Measurements from ENCODE around the gene BAZ1B.
"Not testable (repeated sequence)": the region's sequence is repeated elsewhere in the genome, so short reads cannot be mapped to it uniquely, and the experiment has no call there.

BAZ1B gene

GRCh38 chr7:73539709-73540108 lies 17.6 kb upstream of the BAZ1B start:
- H3K4me1 ChIP-seq (ENCODE audit: control insufficient read depth, insufficient read depth, low read length, poor library complexity, severe bottlenecking) = peaks cover 7% of the 10 kb centered on the region
- H3K27ac ChIP-seq (ENCODE audit: low read depth, low read length, severe bottlenecking) = peak overlapping the region; percentile 5
- peaks cover 79% of the 10 kb centered on the region for H3K36me3 ChIP-seq (ENCODE audit: control insufficient read depth, insufficient read depth, low read length)
- 95 to 96% methylated on average over 13 of the region's 13 CpGs for WGBS, 2 experiments (ENCODE audit: insufficient coverage in 2 of 2)
- H3K9me3 ChIP-seq (ENCODE audit: control insufficient read depth, low read length) = no peaks in the 10 kb centered on the region
- H3K4me3 ChIP-seq (ENCODE audit: extremely low read depth, insufficient read depth, low read length, poor library complexity, severe bottlenecking) = no peak overlapping the region

- 100% methylated on average over 1 of the region's 2 CpGs for whole genome bisulfite sequencing, 2 experiments (ENCODE audit: insufficient coverage in 2 of 2)
- H3K27ac ChIP-seq (ENCODE audit: low read depth, low read length, severe bottlenecking); H3K4me1 ChIP-seq (ENCODE audit: control insufficient read depth, insufficient read depth, low read length, poor library complexity, severe bottlenecking); H3K4me3 ChIP-seq (ENCODE audit: extremely low read depth, insufficient read depth, low read length, poor library complexity, severe bottlenecking); H3K9me3 ChIP-seq (ENCODE audit: control insufficient read depth, low read length): not testable (repeated sequence)
- peaks cover 81% of the 10 kb centered on the region for H3K36me3 ChIP-seq (ENCODE audit: control insufficient read depth, insufficient read depth, low read length)
Measured at GRCh38 chr7:73538510-73538909, 16.4 kb upstream of the BAZ1B start.

- Histone ChIP-seq H3K36me3 (ENCODE audit: control insufficient read depth, insufficient read depth, low read length) (peaks cover 69% of the 10 kb centered on the region), H3K9me3 (ENCODE audit: control insufficient read depth, low read length) (no peaks in the 10 kb centered on the region), H3K27ac (ENCODE audit: low read depth, low read length, severe bottlenecking) (no peak overlapping the region), H3K4me3 (ENCODE audit: extremely low read depth, insufficient read depth, low read length, poor library complexity, severe bottlenecking) (no peak overlapping the region), H3K4me1 (ENCODE audit: control insufficient read depth, insufficient read depth, low read length, poor library complexity, severe bottlenecking) (peaks cover 7% of the 10 kb centered on the region)
- WGBS, 2 experiments (ENCODE audit: insufficient coverage in 2 of 2) = 97 to 99% methylated on average over 12 to 15 of the region's 16 CpGs
Measured at GRCh38 chr7:73537051-73537450, 15.0 kb upstream of the BAZ1B start.

- WGBS, 2 experiments (ENCODE audit: insufficient coverage in 2 of 2) = 93 to 100% methylated on average over 5 of the region's 5 CpGs
- Histone ChIP-seq H3K4me3 (ENCODE audit: extremely low read depth, insufficient read depth, low read length, poor library complexity, severe bottlenecking) (no peak overlapping the region), H3K9me3 (ENCODE audit: control insufficient read depth, low read length) (no peaks in the 10 kb centered on the region), H3K4me1 (ENCODE audit: control insufficient read depth, insufficient read depth, low read length, poor library complexity, severe bottlenecking) (peaks cover 7% of the 10 kb centered on the region), H3K36me3 (ENCODE audit: control insufficient read depth, insufficient read depth, low read length) (peaks cover 65% of the 10 kb centered on the region), H3K27ac (ENCODE audit: low read depth, low read length, severe bottlenecking) (no peak overlapping the region)
Measured at GRCh38 chr7:73536479-73536878, 14.4 kb upstream of the BAZ1B start.

- H3K27ac ChIP-seq (ENCODE audit: low read depth, low read length, severe bottlenecking); H3K4me3 ChIP-seq (ENCODE audit: extremely low read depth, insufficient read depth, low read length, poor library complexity, severe bottlenecking); H3K4me1 ChIP-seq (ENCODE audit: control insufficient read depth, insufficient read depth, low read length, poor library complexity, severe bottlenecking); H3K9me3 ChIP-seq (ENCODE audit: control insufficient read depth, low read length): not testable (repeated sequence)
- WGBS, 2 experiments (ENCODE audit: insufficient coverage in 2 of 2) = 95 to 100% methylated on average over 4 to 5 of the region's 7 CpGs
- peaks cover 62% of the 10 kb centered on the region for H3K36me3 ChIP-seq (ENCODE audit: control insufficient read depth, insufficient read depth, low read length)
Measured at GRCh38 chr7:73535918-73536317, 13.8 kb upstream of the BAZ1B start.

GRCh38 chr7:73533742-73534141 lies 11.6 kb upstream of the BAZ1B start:
- Histone ChIP-seq H3K4me1 (ENCODE audit: control insufficient read depth, insufficient read depth, low read length, poor library complexity, severe bottlenecking) (no peaks in the 10 kb centered on the region), H3K9me3 (ENCODE audit: control insufficient read depth, low read length) (no peaks in the 10 kb centered on the region), H3K27ac (ENCODE audit: low read depth, low read length, severe bottlenecking) (no peak overlapping the region), H3K36me3 (ENCODE audit: control insufficient read depth, insufficient read depth, low read length) (peaks cover 45% of the 10 kb centered on the region), H3K4me3 (ENCODE audit: extremely low read depth, insufficient read depth, low read length, poor library complexity, severe bottlenecking) (no peak overlapping the region)
- 88% methylated on average over 6 to 9 of the region's 9 CpGs for WGBS, 2 experiments (ENCODE audit: insufficient coverage in 2 of 2)

GRCh38 chr7:73532224-73532623 lies 10.1 kb upstream of the BAZ1B start:
- WGBS, 2 experiments (ENCODE audit: insufficient coverage in 2 of 2) = 95 to 96% methylated on average over 4 to 6 of the region's 6 CpGs
- peaks cover 30% of the 10 kb centered on the region for H3K36me3 ChIP-seq (ENCODE audit: control insufficient read depth, insufficient read depth, low read length)
- peaks cover under 1% of the 10 kb centered on the region for H3K4me1 ChIP-seq (ENCODE audit: control insufficient read depth, insufficient read depth, low read length, poor library complexity, severe bottlenecking)
- H3K9me3 ChIP-seq (ENCODE audit: control insufficient read depth, low read length) = no peaks in the 10 kb centered on the region
- H3K4me3 ChIP-seq (ENCODE audit: extremely low read depth, insufficient read depth, low read length, poor library complexity, severe bottlenecking) = no peak overlapping the region
- H3K27ac ChIP-seq (ENCODE audit: low read depth, low read length, severe bottlenecking) = no peak overlapping the region

- Histone ChIP-seq H3K36me3 (ENCODE audit: control insufficient read depth, insufficient read depth, low read length) (peaks cover 16% of the 10 kb centered on the region), H3K4me1 (ENCODE audit: control insufficient read depth, insufficient read depth, low read length, poor library complexity, severe bottlenecking) (peaks cover 4% of the 10 kb centered on the region), H3K9me3 (ENCODE audit: control insufficient read depth, low read length) (no peaks in the 10 kb centered on the region), H3K4me3 (ENCODE audit: extremely low read depth, insufficient read depth, low read length, poor library complexity, severe bottlenecking) (no peak overlapping the region), H3K27ac (ENCODE audit: low read depth, low read length, severe bottlenecking) (no peak overlapping the region)
- 90 to 93% methylated on average over 3 of the region's 3 CpGs for WGBS, 2 experiments (ENCODE audit: insufficient coverage in 2 of 2)
Measured at GRCh38 chr7:73530800-73531199, 8.7 kb upstream of the BAZ1B start.

GRCh38 chr7:73526896-73527821 lies 5.1 kb upstream of the BAZ1B start:
- Histone ChIP-seq H3K4me1 (ENCODE audit: control insufficient read depth, insufficient read depth, low read length, poor library complexity, severe bottlenecking) (peaks cover 4% of the 10 kb centered on the region), H3K4me3 (ENCODE audit: extremely low read depth, insufficient read depth, low read length, poor library complexity, severe bottlenecking) (no peak overlapping the region), H3K9me3 (ENCODE audit: control insufficient read depth, low read length) (no peaks in the 10 kb centered on the region), H3K36me3 (ENCODE audit: control insufficient read depth, insufficient read depth, low read length) (no peaks in the 10 kb centered on the region), H3K27ac (ENCODE audit: low read depth, low read length, severe bottlenecking) (no peak overlapping the region)
- 88 to 92% methylated on average over 5 to 6 of the region's 8 CpGs for WGBS, 2 experiments (ENCODE audit: insufficient coverage in 2 of 2)

GRCh38 chr7:73526158-73526494 lies 4.0 kb upstream of the BAZ1B start:
- WGBS, 2 experiments (ENCODE audit: insufficient coverage in 2 of 2) = 67% methylated on average over 1 of the region's 1 CpG; no CpG with 5 or more reads in 1 of the 2 experiments
- H3K4me1 ChIP-seq (ENCODE audit: control insufficient read depth, insufficient read depth, low read length, poor library complexity, severe bottlenecking); H3K27ac ChIP-seq (ENCODE audit: low read depth, low read length, severe bottlenecking); H3K9me3 ChIP-seq (ENCODE audit: control insufficient read depth, low read length); H3K4me3 ChIP-seq (ENCODE audit: extremely low read depth, insufficient read depth, low read length, poor library complexity, severe bottlenecking); H3K36me3 ChIP-seq (ENCODE audit: control insufficient read depth, insufficient read depth, low read length): not testable (repeated sequence)

GRCh38 chr7:73521636-73522104 lies 423 bp downstream of the BAZ1B start:
- peaks cover 37% of the 10 kb centered on the region for H3K36me3 ChIP-seq (ENCODE audit: control insufficient read depth, insufficient read depth, low read length)
- peak overlapping the region; percentile 89 for H3K4me3 ChIP-seq (ENCODE audit: extremely low read depth, insufficient read depth, low read length, poor library complexity, severe bottlenecking)
- H3K9me3 ChIP-seq (ENCODE audit: control insufficient read depth, low read length) = no peaks in the 10 kb centered on the region
- H3K27ac ChIP-seq (ENCODE audit: low read depth, low read length, severe bottlenecking) = peak overlapping the region; percentile 89
- 0 to 1% methylated on average over 33 to 37 of the region's 62 CpGs for WGBS, 2 experiments (ENCODE audit: insufficient coverage in 2 of 2)
- H3K4me1 ChIP-seq (ENCODE audit: control insufficient read depth, insufficient read depth, low read length, poor library complexity, severe bottlenecking) = peaks cover 4% of the 10 kb centered on the region
